ENCODE results near the gene GRID2.
A peak's percentile ranks its signal among the peaks of the same experiment; 100 is the strongest.

The GRID2 gene

DNA sequence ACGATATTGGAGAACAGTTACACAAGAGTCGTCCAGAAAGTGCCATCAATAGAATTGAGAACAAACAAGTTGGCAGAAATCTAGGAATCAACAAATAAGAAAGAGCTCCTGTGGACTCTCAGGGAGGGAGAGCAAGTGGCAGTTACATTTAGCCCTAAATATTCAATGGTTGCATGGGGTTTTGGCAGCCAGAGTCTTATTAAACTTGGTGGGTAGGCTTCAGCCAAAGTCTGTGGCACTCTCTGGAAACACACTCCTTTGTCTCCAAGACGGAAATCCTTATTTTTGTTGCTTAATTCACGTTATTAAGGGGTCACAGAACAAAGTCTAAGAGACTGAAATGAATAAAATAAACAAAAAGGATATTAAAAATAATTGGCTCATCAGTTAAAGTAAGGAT is 782.6 kb downstream of the GRID2 start:
- no peak for DNase-seq (ENCODE audit: low spot score)

DNA sequence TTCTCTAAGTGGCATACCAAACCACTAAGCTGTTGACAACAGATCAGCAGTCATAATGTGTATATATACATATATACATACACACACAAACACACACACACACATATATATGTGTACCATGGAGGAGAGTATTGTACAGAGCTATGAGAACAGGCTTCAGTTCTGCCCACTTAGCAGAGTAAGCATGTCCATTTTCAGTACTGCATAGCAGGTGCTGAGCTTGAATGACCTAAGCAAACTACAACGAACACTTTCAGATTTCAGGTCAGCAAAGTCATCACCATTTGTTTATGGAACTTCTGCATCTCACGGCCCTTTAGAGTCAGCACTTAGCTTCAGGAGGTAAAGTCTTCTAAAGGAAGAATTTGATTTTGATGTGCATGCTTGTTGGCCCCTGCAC is 789.0 kb downstream of the GRID2 start:
- DNase-seq (ENCODE audit: low spot score) = no peak

DNA sequence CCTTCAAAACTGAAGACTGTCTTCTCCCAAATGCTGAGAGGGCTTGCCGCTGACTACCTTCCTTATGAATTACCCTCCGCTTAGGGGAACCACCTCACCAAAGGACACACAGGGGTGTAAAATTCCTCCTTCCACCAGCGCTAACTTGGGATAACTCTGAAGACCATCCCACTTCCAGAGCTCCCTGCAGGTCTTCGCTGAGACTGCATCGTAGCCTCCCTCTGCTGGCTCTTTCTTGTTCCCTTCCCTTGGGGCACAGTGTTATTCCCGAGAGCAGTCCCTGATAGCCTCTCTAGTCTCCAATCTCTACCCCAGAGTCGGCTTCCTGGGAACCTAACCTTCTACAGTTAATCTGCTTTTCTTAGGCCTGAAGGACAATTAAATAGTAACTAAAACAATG is 799.3 kb downstream of the GRID2 start:
- DNase-seq (ENCODE audit: low spot score) = no peak

DNA sequence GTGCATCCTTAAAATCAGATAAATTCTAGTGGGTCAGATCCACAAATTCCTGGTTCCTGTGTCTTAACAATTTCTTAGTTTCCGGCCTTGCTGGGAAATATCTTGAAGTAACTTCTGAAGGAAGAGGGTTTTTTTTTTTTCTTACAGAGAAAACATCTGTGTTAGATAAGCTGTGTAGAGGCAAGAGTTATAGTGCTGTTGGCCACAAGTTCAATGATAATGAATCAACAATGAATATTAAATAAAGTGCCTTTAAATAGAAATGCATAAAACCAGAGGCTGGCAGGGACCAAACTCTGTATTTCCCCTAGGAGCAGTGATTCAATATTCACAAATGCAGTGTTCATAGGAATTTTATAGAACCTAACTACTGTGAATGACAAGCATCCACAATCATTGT is 812.9 kb downstream of the GRID2 start:
- no peak for DNase-seq (ENCODE audit: low spot score)

DNA sequence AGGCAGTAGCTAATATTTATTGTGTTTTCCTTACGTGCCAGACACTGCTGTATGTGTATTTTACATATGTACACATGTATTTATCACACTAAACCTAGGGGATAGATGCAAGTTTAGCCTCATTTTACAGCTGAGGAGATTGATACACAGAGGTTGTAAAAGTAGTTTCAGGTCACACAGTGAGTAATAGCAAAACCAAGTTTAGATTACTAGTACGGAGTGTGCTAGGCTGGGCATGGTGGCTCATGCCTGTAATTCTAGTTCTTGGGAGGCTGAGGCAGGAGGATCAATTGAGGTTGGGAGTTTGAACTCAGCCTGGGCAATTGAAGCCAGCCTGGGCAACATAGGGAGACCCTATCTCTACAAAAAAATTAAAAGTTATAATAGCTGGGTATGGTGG is 823.7 kb downstream of the GRID2 start:
- no peak for DNase-seq (ENCODE audit: low spot score)

DNA sequence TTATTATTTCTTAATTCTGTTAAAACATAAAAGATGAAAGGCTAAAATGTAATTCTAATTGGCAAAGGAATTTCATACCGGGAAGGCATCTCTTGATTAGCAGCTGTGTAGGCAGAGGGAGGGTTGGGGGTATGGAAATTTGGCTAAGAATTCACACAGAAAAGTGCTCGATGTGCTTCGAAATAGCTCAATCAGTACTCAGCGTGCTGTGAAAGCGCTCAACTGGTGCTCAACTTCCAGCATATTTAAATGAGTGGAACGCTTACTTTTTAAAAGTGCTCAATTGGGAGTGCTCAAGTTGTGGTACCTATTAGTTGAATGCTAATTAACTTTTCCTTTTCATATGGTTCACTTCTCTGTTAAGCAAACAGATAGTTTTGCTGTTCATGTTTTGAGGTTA is 828.9 kb downstream of the GRID2 start:
- no peak for DNase-seq (ENCODE audit: low spot score)

DNA sequence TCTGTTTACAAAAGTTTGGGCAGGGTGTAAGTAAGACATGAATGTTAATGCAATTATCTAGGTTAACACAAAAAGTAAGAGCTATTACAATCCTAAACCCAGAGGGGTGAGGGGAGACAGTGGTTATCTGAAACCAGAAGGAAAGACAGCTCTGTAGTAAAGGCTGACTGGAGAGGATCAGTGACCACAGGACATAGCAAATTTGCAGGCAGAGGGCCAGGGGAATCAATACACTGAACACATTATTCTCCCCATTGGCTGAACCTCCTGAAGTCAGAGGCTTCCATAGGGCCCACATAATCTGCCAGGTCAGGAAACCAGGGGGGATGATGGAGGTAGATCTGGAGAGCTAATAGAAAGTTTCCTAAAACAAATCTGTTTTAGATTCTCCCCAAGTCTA is 835.4 kb downstream of the GRID2 start:
- no peak for DNase-seq (ENCODE audit: low spot score)

DNA sequence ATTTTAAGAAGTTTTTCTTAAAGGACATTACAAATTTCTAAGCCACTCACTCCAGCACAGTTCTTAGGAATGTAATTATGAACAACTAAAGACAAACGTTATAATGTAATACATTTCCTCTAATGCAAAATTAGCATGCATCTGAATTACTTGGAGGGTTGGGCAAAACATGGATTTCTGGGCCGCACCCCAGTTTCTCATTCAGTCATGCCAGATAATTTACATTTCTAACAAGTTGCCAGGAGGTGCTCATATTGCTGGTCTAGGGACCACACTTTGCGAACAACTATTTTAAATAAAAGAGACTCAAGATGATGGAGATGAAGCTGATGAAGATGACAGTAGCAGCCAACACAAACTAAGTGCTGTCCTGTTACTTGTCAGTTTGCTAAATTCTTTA is 840.1 kb downstream of the GRID2 start:
- no peak for DNase-seq (ENCODE audit: low spot score)

DNA sequence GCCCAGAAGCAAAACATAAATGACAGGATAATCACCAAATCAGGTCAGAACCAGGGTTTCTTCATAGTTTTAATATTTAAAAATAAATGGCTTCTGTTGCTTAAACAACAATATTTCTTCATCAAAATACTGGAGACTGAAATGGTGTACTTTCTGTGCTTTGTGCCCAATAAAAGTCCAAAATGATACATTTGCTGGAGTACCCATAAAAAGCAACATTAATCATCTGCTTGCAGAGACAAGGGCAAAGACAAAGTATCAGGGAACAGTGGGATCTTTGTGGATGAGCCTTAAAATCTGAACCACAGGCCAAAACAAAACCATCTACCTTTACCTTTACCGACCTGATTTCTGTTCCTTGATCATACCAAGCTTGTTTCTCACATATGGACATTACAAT is 840.9 kb downstream of the GRID2 start:
- no peak for DNase-seq (ENCODE audit: low spot score)

DNA sequence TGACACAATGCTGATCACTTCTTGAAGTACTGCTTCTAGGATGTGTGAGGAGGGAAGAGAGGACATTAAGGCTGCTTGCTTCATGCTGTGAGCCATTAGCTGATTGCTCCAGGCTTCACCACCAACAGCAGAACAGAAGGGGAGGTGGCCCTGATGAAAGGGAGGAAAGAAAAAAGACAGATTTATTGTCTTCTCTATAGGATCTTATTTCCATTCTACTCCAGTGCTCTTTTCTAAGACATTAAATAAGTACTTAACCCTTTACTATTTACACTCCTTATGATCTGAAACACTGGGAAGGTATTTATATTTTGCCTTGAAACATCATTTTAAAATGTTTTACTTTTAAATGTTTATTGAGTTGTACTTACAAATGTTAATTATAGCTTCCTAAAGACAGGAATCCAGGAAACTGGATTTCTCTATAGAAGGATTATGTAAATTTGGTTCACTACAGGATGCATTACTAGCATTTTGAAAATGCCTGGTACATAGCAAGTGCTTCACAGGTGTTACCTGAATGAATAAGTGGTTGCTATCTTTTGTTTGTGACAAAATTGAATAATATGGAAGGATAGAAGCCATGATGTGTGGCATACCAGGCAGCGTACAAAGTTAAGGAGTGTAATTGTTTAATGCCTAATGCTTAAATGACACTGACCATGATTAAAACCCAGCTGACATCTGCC is 843.9 kb downstream of the GRID2 start:
- no peak for DNase-seq (ENCODE audit: low spot score)

DNA sequence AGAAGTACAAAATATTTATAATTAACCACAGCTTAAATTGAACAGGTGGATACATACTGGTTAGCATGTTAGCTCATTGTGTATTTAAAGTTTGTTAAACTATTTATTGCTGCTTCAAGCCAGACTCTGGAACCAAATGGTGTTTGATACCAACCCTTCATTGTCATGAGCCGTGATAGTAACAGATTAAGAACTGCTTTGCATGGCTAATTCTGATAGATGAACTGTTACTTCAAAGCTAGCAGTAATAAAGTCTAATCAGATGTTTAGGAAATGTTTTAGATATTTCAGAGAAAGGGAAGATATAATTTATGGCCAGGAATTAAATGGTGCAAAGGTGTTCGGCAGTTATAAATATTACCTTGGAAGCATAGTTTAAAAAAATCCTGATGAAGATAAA is 848.7 kb downstream of the GRID2 start:
- no peak for DNase-seq (ENCODE audit: low spot score)

DNA sequence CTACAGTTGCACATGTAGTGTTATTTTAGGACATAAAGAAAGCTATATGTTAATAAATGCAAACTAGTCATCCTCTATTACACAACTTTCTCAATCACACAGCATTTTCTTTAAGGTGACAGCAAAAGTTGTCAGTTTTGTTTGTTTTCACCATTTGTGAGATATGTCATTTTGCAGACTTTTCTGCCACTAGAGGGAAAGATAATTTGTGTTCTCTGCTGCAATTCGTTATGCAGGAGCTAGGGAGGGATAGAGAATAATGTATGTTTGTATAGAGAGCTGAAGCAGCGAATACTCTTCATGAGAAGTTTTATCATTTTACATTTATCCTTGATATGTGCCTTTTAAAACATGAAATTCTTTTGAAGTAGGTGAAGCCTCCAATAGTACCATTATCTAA is 854.2 kb downstream of the GRID2 start:
- DNase-seq (ENCODE audit: low spot score) = peak; percentile 28

DNA sequence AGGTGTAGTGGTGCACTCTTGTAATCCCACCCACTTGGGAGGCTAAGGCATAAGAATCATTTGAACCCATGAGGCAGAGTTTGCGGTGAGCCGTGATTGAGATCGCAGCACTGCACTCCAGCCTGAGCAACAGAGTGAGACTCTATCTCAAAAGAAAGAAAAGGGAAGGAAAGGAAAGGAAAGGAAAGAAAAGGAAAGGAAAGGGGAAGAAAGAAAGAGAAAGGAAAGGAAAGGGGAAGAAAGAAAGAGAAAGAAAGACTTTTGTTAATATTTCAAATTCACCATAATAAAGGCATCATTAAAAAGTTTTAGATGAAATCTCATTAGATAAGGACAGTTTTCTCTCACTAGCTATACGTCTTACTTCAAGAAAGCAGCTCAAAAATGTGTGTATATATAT is 864.3 kb downstream of the GRID2 start:
- no peak for DNase-seq (ENCODE audit: low spot score)

DNA sequence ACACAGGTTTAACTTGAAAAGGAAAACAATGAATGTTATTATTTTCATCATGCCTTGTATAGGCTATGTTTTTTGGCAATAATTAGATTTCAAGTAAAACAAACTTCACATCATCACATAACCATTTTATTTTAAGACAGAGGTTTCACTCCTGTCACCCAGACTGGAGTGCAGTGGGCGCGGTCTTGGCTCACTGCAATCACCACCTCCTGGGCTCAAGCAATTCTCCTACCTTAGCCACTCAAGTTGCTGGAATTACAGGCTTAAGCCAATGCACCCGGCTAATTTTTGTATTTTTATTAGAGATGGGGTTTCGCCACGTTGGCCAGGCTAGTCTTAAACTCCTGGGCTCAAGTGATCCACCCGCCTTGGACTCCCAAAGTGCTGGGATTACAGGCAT is 866.2 kb downstream of the GRID2 start:
- DNase-seq (ENCODE audit: low spot score) = no peak

DNA sequence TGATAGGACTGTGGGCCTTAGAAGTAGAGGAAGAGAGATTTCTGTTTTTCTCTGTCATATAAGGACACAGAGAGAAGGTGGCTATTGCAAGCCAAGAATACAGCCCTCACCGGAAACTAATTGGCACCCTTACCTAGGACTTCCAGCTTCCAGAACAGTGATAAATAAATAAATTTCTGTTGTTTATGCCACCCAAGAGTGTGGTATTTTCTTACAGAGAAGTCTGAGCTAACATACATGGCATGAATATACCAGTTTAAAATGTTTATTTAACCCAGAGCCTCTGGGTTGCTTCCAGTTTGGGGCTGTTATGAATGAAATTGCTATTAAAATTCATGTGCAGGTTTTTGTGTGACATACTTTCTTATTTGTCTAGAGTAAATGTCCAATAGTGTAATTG is 870.8 kb downstream of the GRID2 start:
- DNase-seq (ENCODE audit: low spot score) = no peak

DNA sequence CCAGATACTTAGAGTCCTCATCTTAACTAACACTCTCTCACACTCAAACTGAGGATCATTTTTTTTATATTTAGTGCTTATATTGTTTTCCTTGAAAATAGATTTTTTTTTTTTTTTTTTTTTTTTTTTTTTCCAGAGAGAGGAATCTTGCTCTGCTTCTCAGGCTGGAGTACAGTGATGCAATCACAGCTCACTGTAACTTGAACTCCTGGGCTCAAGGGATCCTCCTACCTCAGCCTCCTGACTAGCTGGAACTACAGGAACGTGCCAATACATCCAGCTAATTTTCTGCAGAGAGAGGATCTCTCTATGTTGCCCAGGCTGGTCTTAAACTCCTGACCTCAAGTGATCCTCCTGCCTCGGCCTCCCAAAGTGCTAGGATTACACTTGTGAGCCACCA is 874.5 kb downstream of the GRID2 start:
- DNase-seq (ENCODE audit: low spot score) = no peak

DNA sequence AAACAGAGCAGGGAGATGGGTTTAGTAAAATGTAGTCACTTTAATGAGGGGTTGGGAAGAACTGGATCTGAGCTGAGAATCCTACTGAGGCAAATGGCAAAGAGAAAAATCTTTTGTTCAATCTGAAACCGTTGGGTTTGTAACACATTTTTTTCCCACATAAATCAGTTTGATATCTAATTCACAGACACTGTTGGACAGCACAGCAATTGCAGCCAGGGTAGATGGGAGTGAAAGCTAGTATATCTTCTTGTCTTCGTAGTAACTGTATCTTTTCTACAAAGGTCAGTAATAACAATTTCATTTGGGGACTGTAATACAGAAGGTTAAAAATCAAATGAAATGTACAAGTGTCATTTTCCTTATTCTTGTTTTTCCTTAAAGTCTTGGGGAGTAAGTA is 875.3 kb downstream of the GRID2 start:
- no peak for DNase-seq (ENCODE audit: low spot score)

DNA sequence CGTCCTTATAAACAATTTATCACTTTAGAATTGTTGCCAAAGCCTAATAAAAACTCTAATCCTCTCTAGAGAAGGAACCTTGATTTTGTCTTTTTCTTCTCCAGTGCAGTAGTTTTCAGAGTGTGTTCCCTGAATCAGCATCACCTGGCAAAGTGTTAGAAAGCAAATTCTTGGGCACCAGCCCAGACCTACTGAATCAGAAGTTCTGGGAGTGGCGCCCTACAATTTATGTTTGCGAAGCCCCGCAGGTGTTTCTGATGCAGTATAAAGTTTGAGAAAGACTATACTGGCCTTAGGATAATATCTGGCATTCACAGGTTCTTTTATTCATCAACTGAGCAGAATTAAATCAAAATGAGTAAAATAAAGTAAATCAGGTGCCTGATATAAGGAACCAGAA is 879.0 kb downstream of the GRID2 start:
- no peak for DNase-seq (ENCODE audit: low spot score)

DNA sequence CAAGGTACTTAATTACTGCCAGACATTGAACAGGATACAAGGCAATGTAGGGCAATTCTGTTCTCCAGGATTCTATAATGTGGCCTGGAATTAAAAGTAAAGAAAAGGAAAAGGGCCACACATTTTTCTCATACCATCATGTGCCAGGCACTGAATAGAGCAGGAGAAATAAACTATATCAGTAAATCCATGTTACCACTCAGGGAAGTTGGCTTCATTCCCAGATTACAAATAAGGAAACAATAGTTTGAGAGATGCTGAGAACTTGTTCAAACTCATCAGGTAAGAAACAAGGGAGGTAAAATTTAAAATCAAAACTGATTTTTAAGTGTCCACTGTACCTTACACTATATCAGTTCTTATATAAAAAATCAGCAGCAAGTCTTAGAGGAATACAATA is 879.8 kb downstream of the GRID2 start:
- no peak for DNase-seq (ENCODE audit: low spot score)

DNA sequence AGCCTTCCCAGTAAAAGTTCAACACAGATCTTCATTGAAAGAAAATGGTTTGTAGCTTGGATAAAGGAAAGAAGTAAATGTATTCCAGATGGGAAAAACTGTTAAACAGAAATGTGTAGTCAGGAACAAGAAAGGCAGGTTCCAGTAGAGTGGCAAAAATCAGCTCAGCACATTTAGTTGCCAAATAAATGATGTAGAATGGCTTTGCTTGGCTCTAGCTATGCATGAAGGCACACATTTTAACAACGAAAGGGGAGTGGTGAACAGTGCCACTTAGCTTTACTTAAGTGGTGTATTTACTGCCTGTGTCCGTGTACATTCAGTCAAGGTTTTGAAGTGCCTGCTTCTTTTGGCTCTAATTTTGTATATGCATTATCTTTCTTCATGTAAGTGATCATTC is 880.3 kb downstream of the GRID2 start:
- no peak for DNase-seq (ENCODE audit: low spot score)

DNA sequence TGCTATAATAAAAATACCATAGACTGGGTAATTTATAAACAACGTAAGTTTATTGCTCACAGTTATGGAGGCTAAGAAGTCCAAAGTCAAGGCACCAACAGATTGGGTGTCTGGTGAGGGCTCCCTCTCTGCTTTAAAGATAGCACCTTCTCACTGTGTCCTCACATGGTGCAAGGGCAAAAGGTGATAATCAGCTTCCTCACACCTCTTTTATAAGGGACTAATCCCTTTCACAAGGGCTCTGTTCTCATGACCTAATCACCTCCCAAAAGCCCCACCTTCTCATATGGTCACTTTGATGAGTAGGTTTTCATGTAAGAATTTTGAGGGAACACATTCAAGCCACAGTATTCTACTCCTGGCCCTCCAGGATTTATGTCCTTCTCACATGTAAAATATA is 883.1 kb downstream of the GRID2 start:
- no peak for DNase-seq (ENCODE audit: low spot score)

DNA sequence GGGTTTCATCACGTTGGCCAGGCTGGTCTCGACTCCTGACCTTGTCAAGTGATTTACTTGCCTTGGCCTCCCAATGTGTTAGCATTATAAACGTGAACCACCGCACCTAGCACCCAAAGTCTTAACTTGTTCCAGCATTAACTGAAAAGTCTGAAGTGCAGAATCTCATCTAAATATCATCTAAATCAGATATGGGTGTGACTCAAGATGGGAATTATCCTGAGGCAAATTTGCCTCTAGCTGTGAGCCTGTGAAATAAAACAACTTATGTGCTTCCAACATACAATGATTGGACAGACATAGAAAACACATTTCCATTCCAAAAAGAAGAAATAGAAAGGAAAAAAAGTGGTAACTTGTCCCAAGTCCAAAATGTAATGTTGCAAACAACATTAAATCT is 883.7 kb downstream of the GRID2 start:
- DNase-seq (ENCODE audit: low spot score) = no peak

DNA sequence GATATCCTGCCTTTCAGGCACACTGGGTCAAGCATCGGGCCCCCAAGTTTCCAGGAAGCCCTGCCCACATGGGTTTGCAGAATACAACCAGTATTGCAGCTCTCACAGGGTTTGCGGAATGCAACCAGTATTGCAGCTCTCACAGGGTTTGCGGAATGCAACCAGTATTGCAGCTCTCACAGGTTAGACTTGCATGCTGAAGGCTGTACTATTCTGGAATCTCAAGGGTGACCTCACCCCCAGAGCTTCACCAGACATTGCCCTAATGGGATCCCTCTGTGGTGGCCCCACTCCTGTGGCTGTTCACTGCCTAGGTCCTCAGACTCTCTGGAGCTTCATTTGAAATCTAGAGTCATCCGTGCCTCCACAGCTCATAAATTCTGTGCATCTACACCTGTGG is 884.1 kb downstream of the GRID2 start:
- no peak for DNase-seq (ENCODE audit: low spot score)

DNA sequence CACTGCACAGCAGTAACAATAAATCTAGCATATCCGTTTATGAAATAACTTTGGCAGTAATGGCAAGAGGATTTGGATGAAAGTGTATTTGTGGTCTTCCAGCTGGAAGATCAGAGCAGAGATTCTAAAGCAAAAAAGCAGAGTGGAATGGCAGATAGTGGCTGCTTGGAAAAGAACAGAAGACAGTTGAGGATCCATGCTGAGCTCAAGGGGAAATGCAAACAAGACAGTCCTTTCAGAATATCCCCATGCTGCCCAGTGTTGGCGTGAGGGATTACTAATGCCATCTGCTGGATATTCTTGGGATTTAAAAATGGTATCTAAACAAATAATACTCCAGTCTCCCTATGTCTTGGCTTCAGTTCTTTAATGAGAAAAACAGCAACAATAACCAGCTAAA is 895.7 kb downstream of the GRID2 start:
- peak; percentile 64 for DNase-seq (ENCODE audit: low spot score)
